ENCODE measurements around the gene FAM83G.

DNA sequence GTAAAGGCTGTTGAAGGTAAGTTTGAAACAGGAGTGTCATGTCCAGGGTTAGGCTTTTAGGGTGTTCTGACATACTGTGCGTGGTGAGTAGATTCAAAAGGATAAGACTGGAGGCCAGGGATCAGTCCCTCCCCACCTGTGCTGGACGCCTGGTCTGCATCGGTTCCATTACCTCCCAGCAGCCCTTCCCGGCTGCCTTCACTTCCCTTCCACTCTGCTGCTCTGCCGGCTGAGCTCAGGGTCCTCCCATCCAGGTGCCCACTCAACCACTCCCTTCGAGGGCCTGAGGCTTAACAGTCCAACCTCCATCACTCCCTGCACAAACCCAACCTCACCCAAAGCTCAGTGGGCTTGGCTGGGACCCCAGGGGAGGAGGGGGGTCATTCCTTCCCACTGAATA lies 56.7 kb downstream of the FAM83G start:
- TF ChIP-seq, protein P1, sequence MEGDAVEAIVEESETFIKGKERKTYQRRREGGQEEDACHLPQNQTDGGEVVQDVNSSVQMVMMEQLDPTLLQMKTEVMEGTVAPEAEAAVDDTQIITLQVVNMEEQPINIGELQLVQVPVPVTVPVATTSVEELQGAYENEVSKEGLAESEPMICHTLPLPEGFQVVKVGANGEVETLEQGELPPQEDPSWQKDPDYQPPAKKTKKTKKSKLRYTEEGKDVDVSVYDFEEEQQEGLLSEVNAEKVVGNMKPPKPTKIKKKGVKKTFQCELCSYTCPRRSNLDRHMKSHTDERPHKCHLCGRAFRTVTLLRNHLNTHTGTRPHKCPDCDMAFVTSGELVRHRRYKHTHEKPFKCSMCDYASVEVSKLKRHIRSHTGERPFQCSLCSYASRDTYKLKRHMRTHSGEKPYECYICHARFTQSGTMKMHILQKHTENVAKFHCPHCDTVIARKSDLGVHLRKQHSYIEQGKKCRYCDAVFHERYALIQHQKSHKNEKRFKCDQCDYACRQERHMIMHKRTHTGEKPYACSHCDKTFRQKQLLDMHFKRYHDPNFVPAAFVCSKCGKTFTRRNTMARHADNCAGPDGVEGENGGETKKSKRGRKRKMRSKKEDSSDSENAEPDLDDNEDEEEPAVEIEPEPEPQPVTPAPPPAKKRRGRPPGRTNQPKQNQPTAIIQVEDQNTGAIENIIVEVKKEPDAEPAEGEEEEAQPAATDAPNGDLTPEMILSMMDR (conservative IDR thresholded peaks at IDR 0.05 in 1 of 2, IDR thresholded peaks at IDR 0.05 in 1 of 2; ENCODE audit: extremely low read depth in 1 of 2, insufficient read depth in 1 of 2, low read depth in 1 of 2, low read length in 2 of 2) = no peak
- TF ChIP-seq EZH2 (IDR thresholded peaks at IDR 0.05; ENCODE audit: borderline replicate concordance, low read length) = no peak

All from mammary epithelial cell (primary cell).